OCI-LY3 (cell line): Measurements from ENCODE around the gene PDE4D.

Source experiments
- CTCF ChIP-seq: fragments of 200-600, 300-600 bp; sonication (generic); IDR thresholded peaks from 2 replicates; pipeline ENCODE4 v1.5.1; 2014; ENCODE audit warnings: antibody characterized with exemption, low read length, low read depth
- EZH2phosphoT487 ChIP-seq: fragments of 200-600 bp; shearing (Covaris generic); IDR thresholded peaks from 2 replicates; pipeline ENCODE4 v1.6.1; 2018; ENCODE audit warnings: antibody characterized with exemption, mixed run types, low read depth

GRCh38 chr5:59917121-59917520 is 23.6 kb upstream of the PDE4D start:
- TF ChIP-seq CTCF, result no peak
- TF ChIP-seq EZH2phosphoT487, result no peak
